GM12875 (cell line): ENCODE data around the gene NCKAP5.

ENCODE experiments used
- H3K4me3 ChIP-seq: one replicate; pipeline ENCODE4 v1.5.1; 2011; ENCODE audit warnings: low read depth, low read length, control low read depth
- TF ChIP-seq, protein P1 (sequence below): IDR thresholded peaks from 2 replicates; pipeline ENCODE4 v1.5.1; 2011; ENCODE audit warnings: low read depth, mild to moderate bottlenecking, control low read depth, inconsistent platforms, low read length, moderate library complexity, borderline replicate concordance; ENCODE audit not compliant: insufficient read depth

Gene NCKAP5

DNA sequence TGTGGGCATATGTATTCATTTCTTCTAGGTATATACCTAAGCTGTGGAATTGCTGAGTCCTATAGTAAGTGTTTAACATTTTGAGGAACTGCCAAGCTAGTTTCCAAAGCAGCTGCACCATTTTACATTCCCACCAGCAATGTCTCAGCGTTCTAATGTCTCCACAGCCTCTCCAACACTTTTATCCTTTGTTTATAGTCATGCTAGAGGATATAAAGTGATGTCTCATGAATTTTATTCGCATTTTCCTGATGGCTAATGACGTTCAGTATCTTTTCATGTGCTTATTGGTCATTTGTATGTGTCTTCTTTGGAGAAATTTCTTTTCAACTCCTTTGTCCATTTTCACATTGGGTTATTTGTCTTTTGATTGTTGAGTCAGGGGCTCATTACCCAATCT is 295.2 kb downstream of the NCKAP5 start:
- H3K4me3 ChIP-seq = no peak overlapping the region
- TF ChIP-seq, protein P1, sequence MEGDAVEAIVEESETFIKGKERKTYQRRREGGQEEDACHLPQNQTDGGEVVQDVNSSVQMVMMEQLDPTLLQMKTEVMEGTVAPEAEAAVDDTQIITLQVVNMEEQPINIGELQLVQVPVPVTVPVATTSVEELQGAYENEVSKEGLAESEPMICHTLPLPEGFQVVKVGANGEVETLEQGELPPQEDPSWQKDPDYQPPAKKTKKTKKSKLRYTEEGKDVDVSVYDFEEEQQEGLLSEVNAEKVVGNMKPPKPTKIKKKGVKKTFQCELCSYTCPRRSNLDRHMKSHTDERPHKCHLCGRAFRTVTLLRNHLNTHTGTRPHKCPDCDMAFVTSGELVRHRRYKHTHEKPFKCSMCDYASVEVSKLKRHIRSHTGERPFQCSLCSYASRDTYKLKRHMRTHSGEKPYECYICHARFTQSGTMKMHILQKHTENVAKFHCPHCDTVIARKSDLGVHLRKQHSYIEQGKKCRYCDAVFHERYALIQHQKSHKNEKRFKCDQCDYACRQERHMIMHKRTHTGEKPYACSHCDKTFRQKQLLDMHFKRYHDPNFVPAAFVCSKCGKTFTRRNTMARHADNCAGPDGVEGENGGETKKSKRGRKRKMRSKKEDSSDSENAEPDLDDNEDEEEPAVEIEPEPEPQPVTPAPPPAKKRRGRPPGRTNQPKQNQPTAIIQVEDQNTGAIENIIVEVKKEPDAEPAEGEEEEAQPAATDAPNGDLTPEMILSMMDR = no peak

DNA sequence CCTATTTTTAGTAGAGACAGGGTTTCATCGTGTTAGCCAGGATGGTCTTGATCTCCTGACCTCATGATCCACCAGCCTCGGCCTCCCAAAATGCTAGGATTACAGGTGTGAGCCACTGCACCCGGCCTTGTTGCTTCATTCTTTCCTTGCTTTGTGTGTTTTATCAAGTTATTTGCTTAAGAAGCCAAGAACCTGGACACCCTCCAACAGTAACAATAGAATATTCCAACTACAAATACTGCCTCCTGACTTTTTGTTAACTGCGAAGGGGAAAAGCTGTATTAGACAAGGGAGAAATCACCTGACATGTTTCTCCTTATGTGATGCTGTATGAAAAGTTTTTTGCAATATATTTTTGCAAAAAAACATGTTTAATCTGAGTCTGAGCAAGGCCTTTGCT is 297.2 kb downstream of the NCKAP5 start:
- H3K4me3 ChIP-seq = no peak overlapping the region
- TF ChIP-seq, protein P1 = no peak

DNA sequence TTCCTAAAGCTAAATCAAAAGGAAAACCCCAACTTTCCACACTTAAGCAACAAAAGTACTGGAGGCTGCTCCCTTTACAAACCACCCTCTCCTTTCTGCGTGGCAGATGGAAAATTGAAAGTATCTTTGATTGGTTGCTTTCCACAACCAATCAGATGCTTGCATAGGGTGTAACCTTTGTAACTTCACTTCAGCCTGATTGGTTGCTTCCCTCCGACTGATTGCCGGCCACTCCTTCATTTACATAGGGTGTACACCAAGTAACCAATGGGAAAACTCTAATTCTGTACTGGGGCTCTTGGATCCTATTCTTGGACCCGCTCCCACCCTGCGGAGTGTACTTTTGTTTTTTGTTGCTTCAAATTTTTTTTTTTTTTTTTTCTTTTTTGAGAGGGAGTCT is 297.7 kb downstream of the NCKAP5 start:
- H3K4me3 ChIP-seq = no peak overlapping the region
- TF ChIP-seq, protein P1 = no peak

DNA sequence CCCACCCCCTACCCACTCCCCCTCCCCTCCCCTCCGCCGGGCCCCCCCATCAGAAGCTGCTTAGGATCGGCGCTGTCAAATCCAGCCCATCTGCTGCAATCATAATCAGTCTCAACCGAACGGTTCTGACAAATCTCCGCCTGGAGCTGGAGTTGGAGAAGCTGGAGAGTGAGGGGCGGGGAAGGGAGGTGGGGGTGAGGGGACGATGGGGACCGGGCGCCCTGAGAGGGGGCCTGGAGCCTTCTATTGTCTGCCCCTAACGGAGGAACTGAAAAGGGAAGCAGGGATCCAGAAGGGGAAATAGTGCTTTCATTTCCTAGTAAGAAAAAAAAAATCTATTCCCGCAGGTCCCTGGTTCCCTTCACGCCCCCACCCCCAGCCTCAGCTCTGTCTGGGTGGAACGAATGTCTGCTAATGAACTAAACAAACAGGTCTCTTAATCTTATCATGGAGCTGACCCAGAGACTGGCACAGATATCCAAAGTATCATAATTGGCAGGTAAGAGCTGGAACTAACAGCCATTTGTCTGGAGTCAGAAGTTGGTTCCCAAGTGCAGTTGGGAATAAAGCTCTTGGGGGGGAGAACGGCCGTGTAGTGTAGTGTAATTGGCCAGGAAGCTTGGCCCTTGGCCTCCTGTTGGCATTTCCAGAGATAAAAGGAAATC is 301.2 kb downstream of the NCKAP5 start:
- TF ChIP-seq, protein P1 = no peak
- H3K4me3 ChIP-seq = no peak overlapping the region

DNA sequence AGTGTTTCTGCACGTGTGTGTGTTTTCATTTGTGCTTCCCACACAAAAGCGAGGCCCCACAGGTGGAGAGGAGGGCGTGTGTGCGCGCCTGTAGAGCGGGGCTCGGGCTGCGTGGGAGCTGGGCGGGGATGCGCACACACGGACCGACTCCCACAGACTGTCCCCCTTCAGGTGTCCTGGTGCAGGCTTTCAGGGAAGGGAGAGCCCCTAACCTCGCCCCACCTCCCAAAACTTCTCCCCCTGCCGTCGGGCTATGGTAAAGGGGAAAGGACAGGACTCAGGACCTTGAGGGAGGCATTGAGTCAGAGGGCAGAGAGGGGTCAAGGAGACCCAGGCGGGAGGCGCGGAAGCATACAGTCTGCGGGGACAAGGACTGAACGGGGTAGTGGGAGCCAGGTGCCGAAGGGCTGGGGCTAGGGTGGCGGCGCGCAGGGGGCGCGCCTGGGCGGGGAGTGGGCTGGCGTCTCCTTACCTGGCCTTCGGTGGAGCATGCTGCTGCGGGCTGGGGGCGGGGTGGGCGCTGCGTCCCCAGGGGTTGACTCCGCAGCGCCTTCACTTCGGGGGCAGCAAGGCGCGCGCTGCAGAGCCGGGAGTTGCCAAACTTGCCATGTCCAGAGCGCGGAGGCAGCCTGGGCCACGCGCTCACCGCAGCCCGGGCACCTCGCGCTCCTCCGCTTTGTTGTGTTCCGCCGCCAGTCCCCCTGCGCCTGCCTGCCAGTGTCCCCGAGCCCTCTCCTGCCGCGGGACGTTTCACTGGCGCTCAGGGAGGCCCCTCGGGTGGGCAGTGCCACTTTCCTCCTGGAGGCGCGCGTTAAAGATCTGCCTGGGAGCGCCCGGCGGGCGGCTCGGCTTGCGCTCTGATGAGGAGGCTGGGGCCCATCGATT is 302.0 kb downstream of the NCKAP5 start:
- H3K4me3 ChIP-seq = no peak overlapping the region
- TF ChIP-seq, protein P1 = no peak

DNA sequence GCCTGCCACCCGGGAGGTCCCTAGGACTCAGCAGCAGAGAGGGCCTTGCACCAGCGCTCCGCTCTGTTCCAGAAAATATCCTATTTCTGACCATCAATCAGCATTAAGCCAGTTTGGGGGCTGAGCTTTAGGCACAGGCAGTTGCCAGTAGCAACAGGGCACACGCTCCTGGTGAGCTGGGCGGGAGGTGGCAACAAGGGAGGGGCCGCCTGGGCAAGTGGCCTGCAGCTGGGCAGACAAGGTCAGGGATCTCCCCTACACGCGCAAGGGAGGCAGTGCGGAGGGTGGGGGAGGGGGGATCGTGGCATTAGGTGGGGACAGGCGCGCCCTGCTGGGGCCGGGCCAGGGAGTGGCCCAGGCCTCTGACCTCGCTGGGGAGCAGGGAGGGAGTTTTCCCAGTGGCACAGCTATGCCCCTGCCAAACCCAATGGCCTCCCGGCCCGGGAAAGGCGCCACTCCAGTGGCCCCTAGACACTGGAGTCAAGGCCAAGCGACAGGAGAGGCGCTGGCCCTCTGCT is 302.8 kb downstream of the NCKAP5 start:
- TF ChIP-seq, protein P1 = no peak
- no peak overlapping the region for H3K4me3 ChIP-seq
